ENCODE data around the gene EYS. TPM values are rescaled to one million over a fixed set of nuclear protein-coding genes. Genes with fewer than 3 reads are reported as not detected.
"Not testable (repeated sequence)": the region's sequence is repeated elsewhere in the genome, so short reads cannot be mapped to it uniquely, and the experiment has no call there.

The EYS gene
- total RNA-seq, 6 experiments from 2014 or later, result 0.18 TPM; not detected in 5

GRCh38 chr6:65398851-65399250 is 308.2 kb downstream of the EYS start:
- Mint-ChIP-seq H3K36me3 (ENCODE audit: low read depth) (no peaks in the 10 kb centered on the region), H3K9me3 (peaks cover 22% of the 10 kb centered on the region), H3K4me3 (no peak overlapping the region), H3K27ac (no peak overlapping the region), H3K27me3 (ENCODE audit: insufficient read depth) (no peaks in the 10 kb centered on the region), H3K4me1 (ENCODE audit: low read depth) (no peaks in the 10 kb centered on the region)
- no peak for DNase-seq
- TF ChIP-seq, protein P1, sequence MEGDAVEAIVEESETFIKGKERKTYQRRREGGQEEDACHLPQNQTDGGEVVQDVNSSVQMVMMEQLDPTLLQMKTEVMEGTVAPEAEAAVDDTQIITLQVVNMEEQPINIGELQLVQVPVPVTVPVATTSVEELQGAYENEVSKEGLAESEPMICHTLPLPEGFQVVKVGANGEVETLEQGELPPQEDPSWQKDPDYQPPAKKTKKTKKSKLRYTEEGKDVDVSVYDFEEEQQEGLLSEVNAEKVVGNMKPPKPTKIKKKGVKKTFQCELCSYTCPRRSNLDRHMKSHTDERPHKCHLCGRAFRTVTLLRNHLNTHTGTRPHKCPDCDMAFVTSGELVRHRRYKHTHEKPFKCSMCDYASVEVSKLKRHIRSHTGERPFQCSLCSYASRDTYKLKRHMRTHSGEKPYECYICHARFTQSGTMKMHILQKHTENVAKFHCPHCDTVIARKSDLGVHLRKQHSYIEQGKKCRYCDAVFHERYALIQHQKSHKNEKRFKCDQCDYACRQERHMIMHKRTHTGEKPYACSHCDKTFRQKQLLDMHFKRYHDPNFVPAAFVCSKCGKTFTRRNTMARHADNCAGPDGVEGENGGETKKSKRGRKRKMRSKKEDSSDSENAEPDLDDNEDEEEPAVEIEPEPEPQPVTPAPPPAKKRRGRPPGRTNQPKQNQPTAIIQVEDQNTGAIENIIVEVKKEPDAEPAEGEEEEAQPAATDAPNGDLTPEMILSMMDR (IDR thresholded peaks at IDR 0.05), result no peak

- Mint-ChIP-seq H3K36me3 (ENCODE audit: low read depth) (no peaks in the 10 kb centered on the region), H3K27me3 (ENCODE audit: insufficient read depth) (no peaks in the 10 kb centered on the region; the same call in 1 of the 2 replicates), H3K4me3 (no peak overlapping the region), H3K9me3 (peaks cover 23% of the 10 kb centered on the region), H3K4me1 (ENCODE audit: low read depth) (no peaks in the 10 kb centered on the region), H3K27ac (no peak overlapping the region)
- DNase-seq, result no peak
- TF ChIP-seq, protein P1 (IDR thresholded peaks at IDR 0.05), result no peak
Measured at GRCh38 chr6:65350530-65350929, 356.5 kb downstream of the EYS start.

- H3K4me1 Mint-ChIP-seq (ENCODE audit: low read depth); H3K4me3 Mint-ChIP-seq; H3K36me3 Mint-ChIP-seq (ENCODE audit: low read depth); H3K27me3 Mint-ChIP-seq (ENCODE audit: insufficient read depth); DNase-seq; H3K27ac Mint-ChIP-seq; H3K9me3 Mint-ChIP-seq: not testable (repeated sequence)
Measured at GRCh38 chr6:65302655-65303054, 404.4 kb downstream of the EYS start.

DNA sequence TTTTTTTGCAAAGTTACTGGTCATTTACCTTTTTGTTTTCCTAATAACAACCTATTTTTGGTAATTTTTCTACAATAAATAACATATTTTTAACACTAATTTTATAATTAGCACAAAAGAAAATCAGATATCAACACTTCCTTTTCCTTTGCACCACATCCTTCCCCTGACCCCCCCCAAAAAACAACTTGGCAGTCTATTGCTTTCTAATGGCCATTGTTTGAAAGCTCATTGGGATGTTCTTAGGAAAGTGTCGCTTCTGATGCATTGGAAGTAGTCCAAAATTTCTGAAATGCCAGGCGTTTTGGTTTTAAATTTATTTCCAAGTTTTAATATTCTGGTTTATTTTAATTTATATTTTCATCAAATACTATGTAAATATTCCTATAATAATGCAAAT is 407.8 kb downstream of the EYS start:
- no peak for DNase-seq
- Mint-ChIP-seq H3K27me3 (ENCODE audit: insufficient read depth) (no peaks in the 10 kb centered on the region), H3K4me1 (ENCODE audit: low read depth) (no peaks in the 10 kb centered on the region), H3K27ac (no peak overlapping the region), H3K4me3 (no peak overlapping the region), H3K36me3 (ENCODE audit: low read depth) (no peaks in the 10 kb centered on the region), H3K9me3 (peaks cover 6% of the 10 kb centered on the region; the same call in 1 of the 2 replicates)
- TF ChIP-seq, protein P1 (IDR thresholded peaks at IDR 0.05), result no peak

GRCh38 chr6:65295812-65296211 is 411.2 kb downstream of the EYS start:
- H3K36me3 Mint-ChIP-seq (ENCODE audit: low read depth), result no peaks in the 10 kb centered on the region
- no peaks in the 10 kb centered on the region for H3K4me1 Mint-ChIP-seq (ENCODE audit: low read depth)
- DNase-seq, result no peak
- H3K9me3 Mint-ChIP-seq, result peaks cover 8% of the 10 kb centered on the region
- no peak overlapping the region for H3K27ac Mint-ChIP-seq
- no peak overlapping the region for H3K4me3 Mint-ChIP-seq
- TF ChIP-seq, protein P1 (IDR thresholded peaks at IDR 0.05), result no peak
- no peaks in the 10 kb centered on the region for H3K27me3 Mint-ChIP-seq (ENCODE audit: insufficient read depth)

DNA sequence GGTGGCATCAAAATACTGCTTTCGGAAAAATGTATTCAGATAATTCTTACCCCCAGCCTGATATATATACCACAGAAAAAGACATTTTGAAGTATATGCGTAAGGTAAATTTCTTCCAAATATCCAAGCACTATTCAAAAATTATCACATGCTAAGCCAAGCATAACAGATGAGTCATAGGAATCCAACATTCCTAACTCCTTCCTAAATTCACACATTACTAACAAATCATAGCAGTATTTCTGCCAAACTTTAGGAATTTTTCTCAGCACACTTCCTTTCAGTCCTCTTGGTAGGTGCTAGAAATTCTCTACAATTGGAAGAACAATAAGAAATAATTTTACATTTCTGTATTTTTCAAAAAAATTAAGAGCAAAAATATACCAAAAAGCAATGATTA is 417.5 kb downstream of the EYS start:
- DNase-seq, result no peak
- H3K4me1 Mint-ChIP-seq (ENCODE audit: low read depth), result no peaks in the 10 kb centered on the region

More for the DNA sequence above, 417.5 kb downstream of the EYS start:
- Mint-ChIP-seq H3K27ac (no peak overlapping the region), H3K27me3 (ENCODE audit: insufficient read depth) (no peaks in the 10 kb centered on the region), H3K36me3 (ENCODE audit: low read depth) (no peaks in the 10 kb centered on the region), H3K4me3 (no peak overlapping the region), H3K9me3 (peaks cover 13% of the 10 kb centered on the region)
- TF ChIP-seq, protein P1 (IDR thresholded peaks at IDR 0.05), result no peak

Measured in HFFc6 (cell line).